Smooth muscle cell (in vitro differentiated cells): Measurements from ENCODE around the gene C6orf136. TPM values are rescaled to one million over a fixed set of nuclear protein-coding genes. Genes with fewer than 3 reads are reported as not detected.

Source experiments
- DNase-seq: peaks from one replicate; lab custom pipeline; 2025; ENCODE audit not compliant: unreplicated experiment; lab: John Stamatoyannopoulos, UW
- H2AFZ ChIP-seq: fragments of 200-600 bp; sonication (generic); 2 replicates; pipeline ENCODE4 v1.6.0; 2016; ENCODE audit warnings: antibody characterized with exemption, low read depth, mild to moderate bottlenecking
- H3F3A ChIP-seq: fragments of 200-600 bp; sonication (generic); 2 replicates; pipeline ENCODE4 v1.6.0; 2017; ENCODE audit warnings: antibody characterized with exemption, low read depth
- H3K27ac ChIP-seq: fragments of 200-600 bp; sonication (generic); 2 replicates; pipeline ENCODE4 v1.5.1; 2016; ENCODE audit warnings: low read depth, mild to moderate bottlenecking
- H3K27me3 ChIP-seq: fragments of 200-600 bp; sonication (generic); 2 replicates; pipeline ENCODE4 v1.6.1; 2016; ENCODE audit warnings: low read depth, mild to moderate bottlenecking
- H3K36me3 ChIP-seq: fragments of 200-600 bp; sonication (generic); 2 replicates; pipeline ENCODE4 v1.5.1; 2016; ENCODE audit warnings: low read depth
- H3K4me1 ChIP-seq: fragments of 200-600 bp; sonication (generic); 2 replicates; pipeline ENCODE4 v1.5.1; 2016; ENCODE audit warnings: low read depth
- H3K4me2 ChIP-seq: fragments of 200-600 bp; sonication (generic); 2 replicates; pipeline ENCODE4 v1.6.0; 2016; ENCODE audit warnings: mild to moderate bottlenecking
- H3K4me3 ChIP-seq: fragments of 200-600 bp; sonication (generic); 2 replicates; pipeline ENCODE4 v1.5.1; 2016; ENCODE audit warnings: mild to moderate bottlenecking
- H3K79me2 ChIP-seq: fragments of 200-600 bp; sonication (generic); 2 replicates; pipeline ENCODE4 v1.6.0; 2016; ENCODE audit warnings: low read depth, mild to moderate bottlenecking
- H3K9ac ChIP-seq: fragments of 200-600 bp; sonication (generic); 2 replicates; pipeline ENCODE4 v1.6.0; 2016; ENCODE audit warnings: low read depth
- H3K9me3 ChIP-seq: fragments of 200-600 bp; sonication (generic); replicated peaks from 2 replicates; pipeline ENCODE4 v1.5.1; 2016; ENCODE audit warnings: low read depth
- H4K20me1 ChIP-seq: fragments of 200-600 bp; sonication (generic); 2 replicates; pipeline ENCODE4 v1.6.0; 2016; ENCODE audit warnings: low read depth
- WGBS: methylation state at CpG from one replicate; pipeline ENCODE4 v1.1.7; 2016; ENCODE audit warnings: low lambda C conversion rate; 5-methylcytosine and 5-hydroxymethylcytosine counted together
- polyA plus RNA-seq: library from polyadenylated mRNA; unstranded; fragments of >200 nt; fragmentation: Nextera tagmentation; extraction: Ambion mirVana; gene quantifications from 2 replicates; pipeline ENCODE4 v1.2.1, GENCODE V29; 2016
- total RNA-seq: library from RNA; depleted of rRNA; stranded (reverse); fragments of >200 nt; gene quantifications from 2 replicates; pipeline ENCODE4 v1.2.3, GENCODE V29; 2014
- TF ChIP-seq, protein P1 (sequence below): fragments of 200-600 bp; sonication (generic); IDR thresholded peaks from 2 replicates; pipeline ENCODE4 v1.5.1; 2017; ENCODE audit warnings: borderline replicate concordance, mild to moderate bottlenecking, antibody characterized with exemption; ENCODE audit not compliant: insufficient read depth, poor library complexity, severe bottlenecking

Gene C6orf136
- total and polyA plus RNA-seq, 2 experiments from 2014 or later: 1.8 to 5.3 TPM

DNA sequence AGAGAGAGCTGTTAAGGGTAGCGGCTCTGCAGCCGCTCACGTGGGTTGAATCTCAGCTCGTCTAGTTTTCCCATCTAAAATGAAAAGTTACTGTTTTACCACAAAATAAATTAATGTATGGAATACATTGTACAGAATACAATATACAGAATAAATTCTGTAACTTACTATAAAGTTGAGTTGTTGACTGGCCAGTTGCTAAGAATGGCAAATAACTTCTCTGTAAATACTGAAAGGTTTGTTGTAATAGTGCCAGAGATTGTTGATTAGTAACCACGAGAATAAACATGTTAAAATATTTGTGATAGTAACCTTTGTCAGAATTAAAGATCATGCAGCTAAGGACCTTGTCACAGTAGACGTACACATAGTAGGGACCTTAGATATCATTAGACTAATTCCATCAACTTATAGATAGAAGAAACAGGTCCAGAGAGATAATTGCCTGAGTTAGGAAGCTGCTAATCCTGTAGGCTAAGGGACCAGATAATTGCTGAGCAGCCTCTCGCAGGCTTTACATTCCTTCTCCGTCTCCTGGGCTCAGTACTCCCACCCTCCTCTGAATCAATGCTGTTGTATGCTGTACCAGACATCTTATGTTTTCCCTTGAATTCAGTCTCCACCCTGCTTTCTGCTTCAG, 44.4 kb downstream of the C6orf136 start:
- peaks cover 11% of the 10 kb centered on the region for H3F3A ChIP-seq
- H3K4me3 ChIP-seq: peak overlapping the region; percentile 83
- no peaks in the 10 kb centered on the region for H3K27me3 ChIP-seq
- H3K27ac ChIP-seq: peak overlapping the region; percentile 89
- no peaks in the 10 kb centered on the region for H3K9me3 ChIP-seq
- peak overlapping the region; percentile 56 for H3K9ac ChIP-seq
- TF ChIP-seq, protein P1, sequence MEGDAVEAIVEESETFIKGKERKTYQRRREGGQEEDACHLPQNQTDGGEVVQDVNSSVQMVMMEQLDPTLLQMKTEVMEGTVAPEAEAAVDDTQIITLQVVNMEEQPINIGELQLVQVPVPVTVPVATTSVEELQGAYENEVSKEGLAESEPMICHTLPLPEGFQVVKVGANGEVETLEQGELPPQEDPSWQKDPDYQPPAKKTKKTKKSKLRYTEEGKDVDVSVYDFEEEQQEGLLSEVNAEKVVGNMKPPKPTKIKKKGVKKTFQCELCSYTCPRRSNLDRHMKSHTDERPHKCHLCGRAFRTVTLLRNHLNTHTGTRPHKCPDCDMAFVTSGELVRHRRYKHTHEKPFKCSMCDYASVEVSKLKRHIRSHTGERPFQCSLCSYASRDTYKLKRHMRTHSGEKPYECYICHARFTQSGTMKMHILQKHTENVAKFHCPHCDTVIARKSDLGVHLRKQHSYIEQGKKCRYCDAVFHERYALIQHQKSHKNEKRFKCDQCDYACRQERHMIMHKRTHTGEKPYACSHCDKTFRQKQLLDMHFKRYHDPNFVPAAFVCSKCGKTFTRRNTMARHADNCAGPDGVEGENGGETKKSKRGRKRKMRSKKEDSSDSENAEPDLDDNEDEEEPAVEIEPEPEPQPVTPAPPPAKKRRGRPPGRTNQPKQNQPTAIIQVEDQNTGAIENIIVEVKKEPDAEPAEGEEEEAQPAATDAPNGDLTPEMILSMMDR: no peak
- peak overlapping the region; percentile 78 for H3K4me2 ChIP-seq
- H4K20me1 ChIP-seq: no peaks in the 10 kb centered on the region
- H3K36me3 ChIP-seq: no peaks in the 10 kb centered on the region
- no peak overlapping the region for H2AFZ ChIP-seq
- WGBS: 7% methylated on average over 8 of the region's 8 CpGs
- H3K4me1 ChIP-seq: peaks cover 22% of the 10 kb centered on the region
- H3K79me2 ChIP-seq: peaks cover 25% of the 10 kb centered on the region
- DNase-seq: no peak

DNA sequence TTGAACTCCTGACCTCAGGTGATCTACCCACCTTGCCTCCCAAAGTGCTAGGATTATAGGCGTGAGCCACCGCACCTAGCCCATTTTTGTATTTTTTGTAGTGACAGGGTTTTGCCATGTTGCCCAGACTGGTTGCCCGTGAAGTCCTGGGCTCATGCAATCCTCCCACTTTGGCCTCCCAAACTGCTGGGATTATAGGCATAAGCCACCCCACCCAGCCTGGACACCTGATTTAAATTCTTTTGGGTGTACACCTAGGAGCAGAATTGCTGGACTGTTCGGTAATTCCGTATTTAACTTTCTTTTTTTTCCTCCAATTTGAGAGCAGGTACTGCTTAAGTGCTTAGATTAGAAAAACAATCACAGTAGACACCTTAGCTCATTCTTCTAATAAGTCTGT, 49.5 kb downstream of the C6orf136 start:
- Histone ChIP-seq H3K9ac (no peak overlapping the region), H3K4me1 (no peaks in the 10 kb centered on the region), H3K4me2 (no peak overlapping the region), H3K9me3 (no peaks in the 10 kb centered on the region), H3K4me3 (no peak overlapping the region), H3K79me2 (no peaks in the 10 kb centered on the region), H3K36me3 (no peaks in the 10 kb centered on the region), H2AFZ (no peak overlapping the region), H3F3A (peaks cover 6% of the 10 kb centered on the region), H3K27ac (no peak overlapping the region), H3K27me3 (no peaks in the 10 kb centered on the region), H4K20me1 (no peaks in the 10 kb centered on the region)
- WGBS: 92% methylated on average over 5 of the region's 5 CpGs
- TF ChIP-seq, protein P1: no peak
- DNase-seq: no peak

DNA sequence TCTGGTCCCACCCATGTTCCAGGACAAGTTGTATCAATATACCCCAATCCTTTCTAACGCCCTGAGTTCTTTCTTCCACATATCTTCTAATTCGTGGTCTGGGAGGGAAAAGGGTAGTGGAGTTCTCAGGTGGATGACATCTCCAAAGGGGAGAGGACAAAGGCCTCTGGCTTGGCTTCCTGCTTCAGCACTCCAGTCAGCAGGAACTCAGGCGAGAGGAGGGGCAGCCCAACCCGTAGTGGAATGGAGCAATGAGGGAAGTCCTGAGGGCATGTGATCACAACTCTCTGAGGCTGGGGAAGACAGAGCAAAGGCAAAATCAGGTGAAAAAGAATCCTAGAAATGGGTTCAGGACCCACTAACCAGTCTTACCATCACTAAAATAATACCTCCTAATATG, 53.4 kb downstream of the C6orf136 start:
- 83% methylated on average over 4 of the region's 4 CpGs for WGBS
- Histone ChIP-seq H3F3A (no peaks in the 10 kb centered on the region), H3K79me2 (no peaks in the 10 kb centered on the region), H3K4me2 (no peak overlapping the region), H3K9ac (no peak overlapping the region), H3K27me3 (no peaks in the 10 kb centered on the region), H3K27ac (no peak overlapping the region), H3K4me1 (no peaks in the 10 kb centered on the region), H3K9me3 (no peaks in the 10 kb centered on the region), H4K20me1 (no peaks in the 10 kb centered on the region), H2AFZ (no peak overlapping the region), H3K4me3 (no peak overlapping the region), H3K36me3 (no peaks in the 10 kb centered on the region)
- DNase-seq: no peak
- TF ChIP-seq, protein P1: no peak

Other genes starting within 250 kb of the C6orf136 start
- 97.3 and 104 TPM in 2 replicates for gene HLA-E, start 157.6 kb upstream of the C6orf136 start, total RNA-seq
- 126 and 134 TPM in 2 replicates for gene HLA-E, start 157.6 kb upstream of the C6orf136 start, polyA plus RNA-seq
- 16.5 and 27.2 TPM in 2 replicates for gene GNL1, start 90.6 kb upstream of the C6orf136 start, total RNA-seq
- 92.7 and 104 TPM in 2 replicates for gene GNL1, start 90.6 kb upstream of the C6orf136 start, polyA plus RNA-seq
- gene PRR3, start 89.8 kb upstream of the C6orf136 start, total RNA-seq: 12.7 and 29.4 TPM in 2 replicates
- 10.2 and 13.1 TPM in 2 replicates for gene PRR3, start 89.8 kb upstream of the C6orf136 start, polyA plus RNA-seq
- 25.2 and 34.7 TPM in 2 replicates for gene ABCF1, start 75.7 kb upstream of the C6orf136 start, total RNA-seq
- 39.1 and 57.3 TPM in 2 replicates for gene ABCF1, start 75.7 kb upstream of the C6orf136 start, polyA plus RNA-seq
- gene PPP1R10, start 29.9 kb upstream of the C6orf136 start, total RNA-seq: 42.1 and 65.1 TPM in 2 replicates
- gene PPP1R10, start 29.9 kb upstream of the C6orf136 start, polyA plus RNA-seq: 36.1 and 50.2 TPM in 2 replicates
- gene MRPS18B, start 29.3 kb upstream of the C6orf136 start, total RNA-seq: 38.7 and 53.2 TPM in 2 replicates
- gene MRPS18B, start 29.3 kb upstream of the C6orf136 start, polyA plus RNA-seq: 70.0 and 88.6 TPM in 2 replicates
- 8.5 and 9.4 TPM in 2 replicates for gene ATAT1, start 20.3 kb upstream of the C6orf136 start, total RNA-seq
- 16.5 and 18.8 TPM in 2 replicates for gene ATAT1, start 20.3 kb upstream of the C6orf136 start, polyA plus RNA-seq
- 12.4 and 16.0 TPM in 2 replicates for gene DHX16, start 25.9 kb downstream of the C6orf136 start, total RNA-seq
- gene DHX16, start 25.9 kb downstream of the C6orf136 start, polyA plus RNA-seq: 23.5 and 29.0 TPM in 2 replicates
- gene PPP1R18, start 39.5 kb downstream of the C6orf136 start, total RNA-seq: 42.7 and 55.3 TPM in 2 replicates
- gene PPP1R18, start 39.5 kb downstream of the C6orf136 start, polyA plus RNA-seq: 41.6 and 51.6 TPM in 2 replicates
- 14.6 and 25.8 TPM in 2 replicates for gene NRM, start 43.9 kb downstream of the C6orf136 start, total RNA-seq
- 28.5 and 31.8 TPM in 2 replicates for gene NRM, start 43.9 kb downstream of the C6orf136 start, polyA plus RNA-seq
- 6.9 and 7.0 TPM in 2 replicates for gene MDC1, start 70.1 kb downstream of the C6orf136 start, total RNA-seq
- gene MDC1, start 70.1 kb downstream of the C6orf136 start, polyA plus RNA-seq: 17.1 and 19.0 TPM in 2 replicates
- 1,002 and 1,039 TPM in 2 replicates for gene TUBB, start 73.2 kb downstream of the C6orf136 start, total RNA-seq
- 855 and 1,009 TPM in 2 replicates for gene TUBB, start 73.2 kb downstream of the C6orf136 start, polyA plus RNA-seq
- gene FLOT1, start 95.6 kb downstream of the C6orf136 start, total RNA-seq: 79.8 and 87.6 TPM in 2 replicates
- gene FLOT1, start 95.6 kb downstream of the C6orf136 start, polyA plus RNA-seq: 117 and 146 TPM in 2 replicates
- 732 and 736 TPM in 2 replicates for gene IER3, start 97.4 kb downstream of the C6orf136 start, total RNA-seq
- gene IER3, start 97.4 kb downstream of the C6orf136 start, polyA plus RNA-seq: 708 and 811 TPM in 2 replicates
- 30.7 and 82.6 TPM in 2 replicates for gene DDR1, start 237.4 kb downstream of the C6orf136 start, total RNA-seq
- 23.8 and 77.3 TPM in 2 replicates for gene DDR1, start 237.4 kb downstream of the C6orf136 start, polyA plus RNA-seq